Measurements from ENCODE around the gene GJA5. TPM values are rescaled to one million over a fixed set of nuclear protein-coding genes. Genes with fewer than 3 reads are reported as not detected.

The GJA5 gene
- total and polyA plus RNA-seq, 2 donors (not counting 3 experiments of a cell fraction or from before 2014, with no cell fraction given) = 0.55 to 5.9 TPM

- H4K20me1 ChIP-seq (replicated peaks; ENCODE audit: control insufficient read depth, extremely low read depth, insufficient read depth, low read length) = no peaks in the 10 kb centered on the region
- no peaks in the 10 kb centered on the region for H3K79me2 ChIP-seq (ENCODE audit: control insufficient read depth, insufficient read depth, low read length)
- CTCF ChIA-PET = interaction anchor here (1.3 kb wide), 1 partner anchor 104 kb away, joined by 4 read pairs; no protein-coding TSS in a partner anchor
- dilution Hi-C loops (cut with MboI; ENCODE audit: extremely low pct_ligation_motif_present, low sequenced_read_pairs) (no loop called here), intact Hi-C loops (cut with micrococcal nuclease) (no loop called here)
- no TSS peak for BruUV-seq (replicated peaks)
- POLR2A ChIA-PET = no interaction called here
- H3K9me1 ChIP-seq (replicated peaks; ENCODE audit: control insufficient read depth, extremely low read depth, insufficient read depth, low read length) = no peaks in the 10 kb centered on the region
- H3K36me3 ChIP-seq (ENCODE audit: control insufficient read depth in 2 of 2, extremely low read depth in 1 of 2, insufficient read depth in 2 of 2, low read length in 2 of 2) = no peaks in the 10 kb centered on the region
- H3K4me2 ChIP-seq (ENCODE audit: insufficient read depth, low read length) = no peak overlapping the region
- H3K27ac ChIP-seq (ENCODE audit: insufficient read depth, low read depth, low read length) = no peak overlapping the region
- H3K9me3 ChIP-seq (replicated peaks; ENCODE audit: control insufficient read depth, insufficient read depth, low read length) = no peaks in the 10 kb centered on the region
- H3K9ac ChIP-seq (replicated peaks; ENCODE audit: extremely low read depth, insufficient read depth, low read length) = no peak overlapping the region
- DNase-seq (ENCODE audit: low read depth, low spot score) = no peak
- peaks cover 4% of the 10 kb centered on the region for H3K4me1 ChIP-seq (ENCODE audit: control insufficient read depth, extremely low read depth, insufficient read depth, low read length)
- TF ChIP-seq GATA2 (IDR thresholded peaks at IDR 0.05; ENCODE audit: insufficient read depth, insufficient read length, low read depth, low read length) (no peak), POLR2AphosphoS5 (IDR thresholded peaks at IDR 0.05; ENCODE audit: insufficient read depth, low read depth, low read length) (no peak), MAX (IDR thresholded peaks at IDR 0.05; ENCODE audit: insufficient read depth, insufficient read length) (no peak), FOS (IDR thresholded peaks at IDR 0.05; ENCODE audit: borderline replicate concordance, insufficient read depth, low read length) (no peak), JUN (IDR thresholded peaks at IDR 0.05; ENCODE audit: borderline replicate concordance, insufficient read depth, insufficient read length, low read depth) (no peak), POLR2A (IDR thresholded peaks at IDR 0.05; ENCODE audit: low read depth, low read length) (no peak), EZH2 (IDR thresholded peaks at IDR 0.05; ENCODE audit: borderline replicate concordance, low read depth, low read length, severe bottlenecking) (no peak), CTCF (IDR thresholded peaks at IDR 0.05; ENCODE audit: extremely low read depth in 1 of 2, insufficient read depth in 1 of 2, low read depth in 1 of 2, low read length in 2 of 2) (no peak), MYC (IDR thresholded peaks at IDR 0.05; ENCODE audit: low read depth, low read length) (no peak)
- FAIRE-seq = no peak
- no peak overlapping the region for H3K4me3 ChIP-seq (replicated peaks in 1 of 3; ENCODE audit: insufficient read depth in 1 of 3, low read depth in 1 of 3, low read length in 3 of 3)
- H2AFZ ChIP-seq (ENCODE audit: low read depth, low read length) = no peak overlapping the region
- H3K27me3 ChIP-seq (ENCODE audit: control insufficient read depth in 2 of 2, insufficient read depth in 2 of 2, low read length in 2 of 2) = peaks cover 7 to 10% of the 10 kb centered on the region in 2 experiments
These were observed 26.1 kb upstream of the GJA5 start for GRCh38 chr1:147786536-147786935.
